ENCODE measurements around the gene DBNDD2. TPM values are rescaled to one million over a fixed set of nuclear protein-coding genes. Genes with fewer than 3 reads are reported as not detected.

Gene DBNDD2
- polyA plus RNA-seq, 1 donor, result 22.7 TPM

DNA sequence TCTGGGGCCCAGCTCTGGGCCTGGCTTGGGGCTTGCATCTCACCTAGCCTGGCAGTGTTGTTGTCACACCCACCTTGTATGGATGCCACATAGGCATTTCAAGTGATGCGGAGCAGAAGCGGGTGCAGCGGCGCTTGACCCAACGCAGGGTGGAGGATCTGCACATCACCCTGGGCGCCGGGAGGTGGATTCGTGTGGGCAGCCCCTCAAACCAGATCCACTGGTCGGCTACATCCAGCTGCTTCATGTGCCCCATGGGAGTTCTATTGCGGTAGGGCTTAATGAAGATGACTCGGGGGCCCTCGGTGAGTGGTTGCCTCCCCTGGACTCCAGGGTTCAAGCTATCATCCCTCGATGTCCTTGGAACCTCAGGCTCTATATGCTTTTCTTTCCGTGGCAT lies 33.1 kb upstream of the DBNDD2 start:
- no peak for DNase-seq

DNA sequence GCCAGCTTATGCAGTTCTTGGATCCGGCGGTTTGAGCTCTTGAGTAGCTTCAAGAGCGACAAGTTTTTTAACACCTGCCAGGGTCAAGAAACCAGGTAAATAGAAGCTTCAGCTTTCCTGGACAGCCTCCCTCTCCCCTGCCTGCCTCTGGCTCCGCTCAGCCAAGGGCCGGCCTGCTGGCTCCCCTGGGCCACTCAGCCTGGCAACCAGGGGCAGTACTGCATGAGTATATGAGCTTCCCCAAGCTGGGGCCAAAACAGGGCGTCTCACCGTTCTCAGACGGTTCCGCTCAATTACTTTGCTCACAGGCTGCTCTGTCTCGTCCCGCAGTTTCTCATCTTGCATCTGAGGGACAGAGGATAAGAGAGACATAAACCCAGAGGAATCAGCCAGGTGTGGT lies 30.8 kb upstream of the DBNDD2 start:
- peak; percentile 37 for DNase-seq

DNA sequence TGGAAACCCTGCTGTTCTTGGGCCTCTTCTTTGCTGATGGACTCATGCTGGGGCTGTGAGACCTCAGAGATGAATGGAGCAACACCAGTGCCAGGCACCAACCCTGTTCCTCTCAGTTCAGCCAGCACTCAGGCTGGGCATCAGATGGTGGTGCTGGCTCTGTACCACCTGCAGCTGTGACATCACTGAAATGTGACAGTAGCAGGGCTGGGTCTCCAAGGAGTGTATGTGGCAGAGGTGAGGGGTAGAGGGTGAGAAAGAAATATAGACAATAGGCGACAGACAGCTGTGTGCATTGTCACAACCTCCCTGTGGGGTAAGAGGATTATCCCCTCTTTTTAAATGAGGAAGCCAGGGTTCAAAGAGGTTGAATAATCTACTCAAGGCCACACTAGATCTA lies 29.9 kb upstream of the DBNDD2 start, which contains the start of gene TP53TG5:
TSS of gene TP53TG5 (minus strand) at position 135 of the 400 bp plus-strand sequence. CDS start at position 46, 89 bp downstream.
- DNase-seq, result no peak

DNA sequence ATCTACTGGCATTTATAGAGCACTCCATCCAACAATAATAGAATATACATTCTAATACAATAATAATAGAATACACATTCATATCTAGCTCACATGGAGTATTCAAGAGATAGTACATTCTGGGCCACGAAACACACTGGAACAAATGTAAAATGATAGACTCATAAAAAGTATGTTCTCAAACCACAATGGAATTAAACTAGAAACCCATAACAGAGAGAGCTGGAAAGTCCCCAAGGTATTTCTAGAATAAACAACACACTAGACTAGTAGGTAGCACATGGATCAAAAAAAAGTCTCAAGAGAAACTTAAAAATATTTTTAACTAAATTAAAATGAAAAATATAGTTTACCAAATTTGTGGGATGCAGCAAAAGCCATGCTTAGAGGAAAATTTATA lies 20.8 kb upstream of the DBNDD2 start:
- no peak for DNase-seq

DNA sequence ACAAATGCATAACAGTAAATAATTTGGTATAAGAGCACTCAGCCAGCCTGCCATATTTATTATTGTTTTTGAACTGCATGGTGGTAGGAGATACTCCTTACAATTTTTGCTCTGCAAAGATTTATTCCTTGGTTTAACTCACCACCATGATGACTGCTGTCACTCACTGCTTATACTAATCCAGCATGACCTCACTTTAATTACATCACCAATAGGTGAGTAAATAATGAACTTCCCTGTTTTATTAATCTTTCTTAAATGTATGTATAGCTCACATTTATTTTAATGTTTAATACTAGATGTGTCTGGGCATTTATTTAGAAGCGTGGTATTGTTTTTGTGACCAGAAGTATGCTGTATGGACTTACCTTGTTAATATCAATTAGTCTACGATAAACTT lies 17.2 kb upstream of the DBNDD2 start:
- DNase-seq, result no peak

DNA sequence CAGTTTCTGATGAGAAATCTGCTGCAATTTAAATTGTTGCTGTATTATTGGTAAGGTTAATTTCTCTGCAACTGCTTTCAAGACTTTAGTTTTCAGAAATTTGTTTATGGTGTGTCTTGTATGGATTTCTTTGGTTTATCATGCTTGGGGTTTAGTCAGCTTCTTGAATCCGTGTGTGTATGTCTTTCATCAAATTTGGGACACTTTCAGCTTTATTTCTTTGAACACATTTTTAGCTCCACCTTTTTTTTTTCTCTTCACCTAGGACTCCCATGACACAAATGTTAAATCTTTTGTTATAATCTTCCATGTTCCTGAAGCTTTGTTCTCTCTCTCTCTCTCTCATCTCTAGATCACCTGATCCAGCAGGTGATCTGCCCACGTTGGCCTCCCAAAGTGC lies 16.5 kb upstream of the DBNDD2 start:
- DNase-seq, result no peak

DNA sequence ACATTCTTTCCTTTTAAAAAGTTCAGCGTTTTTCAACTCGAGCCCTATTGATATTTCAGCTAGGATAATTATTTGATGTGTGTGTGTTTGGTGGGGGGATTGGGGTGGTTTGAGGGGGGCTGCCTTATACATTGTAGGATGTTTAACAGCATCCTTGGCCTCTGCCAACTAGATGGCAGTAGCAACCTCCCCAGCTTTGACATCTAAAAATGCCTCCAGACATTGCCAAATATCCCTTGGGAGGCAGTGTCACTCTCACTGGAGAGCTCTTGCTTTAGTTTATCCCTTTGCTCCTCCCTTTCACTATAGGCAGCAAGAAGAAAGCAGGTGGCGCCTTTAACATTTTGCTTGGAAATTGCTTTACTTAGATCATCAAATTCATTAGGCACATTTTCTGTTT lies 15.4 kb upstream of the DBNDD2 start:
- no peak for DNase-seq

DNA sequence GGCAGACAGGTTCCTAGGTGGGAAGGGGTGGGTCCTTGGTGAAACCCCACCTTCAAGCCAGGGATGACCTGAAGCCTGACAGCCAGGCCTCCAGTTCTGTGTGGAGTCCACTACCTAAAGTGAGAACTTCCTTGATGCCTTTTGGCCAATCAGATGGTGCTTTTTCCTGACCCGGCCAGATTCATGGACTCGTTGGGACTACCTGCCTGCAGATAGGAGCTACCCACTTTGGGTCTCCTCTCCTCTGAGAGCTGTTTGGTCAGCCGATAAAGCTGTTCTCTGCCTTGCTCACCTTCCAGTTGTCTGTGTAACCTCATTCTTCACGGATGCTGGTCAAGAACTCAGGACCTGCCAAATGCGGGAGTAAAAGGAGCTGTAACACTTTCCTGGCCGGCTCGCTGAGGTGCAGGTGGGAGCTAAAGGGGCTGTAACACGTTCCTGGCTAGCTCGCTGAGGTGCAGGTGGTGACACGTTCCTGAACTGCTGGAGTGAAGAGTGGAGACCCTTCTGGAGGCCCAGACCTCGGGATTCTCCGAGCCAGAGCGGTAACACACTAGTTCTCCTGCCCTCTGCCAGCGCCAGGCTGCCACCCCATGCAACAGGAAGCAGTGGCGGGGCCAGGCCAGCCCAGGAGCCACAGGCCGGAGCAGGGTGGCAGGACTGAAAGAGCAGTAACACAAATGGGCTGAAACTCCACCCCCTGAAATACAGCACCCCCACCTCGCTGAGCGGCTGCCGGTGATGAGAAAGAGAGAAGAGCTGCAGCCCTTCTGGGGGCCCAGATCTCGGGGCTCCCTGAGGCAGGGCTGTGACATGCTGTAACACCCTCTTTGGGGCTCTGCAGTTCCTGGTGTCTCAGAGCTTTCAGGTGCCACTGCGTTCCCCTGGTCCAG lies 13.6 kb upstream of the DBNDD2 start:
- DNase-seq, result no peak

DNA sequence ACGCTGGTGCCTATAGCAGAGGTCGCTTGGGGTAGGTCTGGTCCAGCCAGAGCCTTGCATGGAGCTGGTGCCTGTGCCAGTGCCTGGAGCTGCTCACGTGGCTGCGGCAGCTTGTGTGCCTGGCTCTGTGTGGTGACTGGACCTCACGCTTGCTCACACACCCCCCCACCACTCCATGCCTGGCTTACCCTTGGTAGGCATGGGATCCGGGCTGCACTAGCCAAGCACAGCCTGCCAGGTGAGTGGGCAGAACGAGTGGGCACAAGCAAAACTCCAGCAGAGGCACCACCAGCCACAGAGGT lies 13.0 kb upstream of the DBNDD2 start:
- DNase-seq, result no peak

DNA sequence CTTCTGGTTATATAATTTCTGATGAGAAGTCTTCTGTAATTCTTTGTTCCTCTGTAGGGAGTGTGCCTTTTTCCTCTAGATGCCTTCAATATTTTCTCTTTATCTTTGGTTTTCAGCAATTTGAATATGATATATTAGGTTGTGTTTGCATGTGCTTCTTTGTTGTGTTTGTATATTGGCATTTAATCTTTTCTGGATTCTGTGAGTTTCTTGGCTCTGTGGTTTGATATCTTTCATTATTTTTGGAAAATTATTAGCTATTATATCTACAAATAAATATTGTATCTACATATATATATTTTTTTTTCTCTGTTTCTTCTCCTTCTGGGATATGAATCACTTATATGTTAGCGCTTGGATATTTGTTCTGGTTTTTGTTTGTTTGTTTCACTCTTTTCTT lies 9.1 kb upstream of the DBNDD2 start:
- DNase-seq, result no peak

DNA sequence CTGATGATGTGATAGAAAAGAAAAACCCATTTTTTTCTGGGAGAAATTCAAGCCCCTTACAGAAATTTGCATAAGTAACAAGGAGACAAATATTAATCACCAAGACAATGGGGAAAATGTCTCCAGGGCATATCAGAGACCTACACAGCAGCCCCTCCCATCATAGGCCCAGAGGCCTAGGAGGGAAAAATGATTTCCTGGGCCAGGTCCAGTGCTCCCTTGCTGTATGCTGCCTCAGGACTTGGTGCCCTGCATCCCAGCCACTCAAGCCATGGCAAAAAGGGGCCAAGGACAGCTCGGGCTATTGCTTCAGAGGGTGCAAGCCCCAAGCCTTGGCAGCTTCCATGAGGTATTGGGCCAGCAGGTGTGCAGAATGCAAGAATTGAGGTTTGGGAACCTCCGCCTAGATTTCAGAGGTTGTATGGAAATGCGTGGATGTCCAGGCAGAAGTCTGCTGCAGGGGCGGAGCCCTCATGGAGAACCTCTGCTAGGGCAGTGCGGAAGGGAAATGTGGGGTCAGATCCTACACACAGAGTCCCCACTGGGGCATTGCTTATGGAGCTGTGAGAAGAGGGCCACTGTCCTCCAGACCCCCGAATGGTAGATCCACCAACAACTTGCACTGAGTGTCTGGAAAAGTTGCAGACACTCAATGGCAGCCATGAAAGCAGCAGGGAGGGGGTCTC lies 7.6 kb upstream of the DBNDD2 start:
- DNase-seq, result no peak

DNA sequence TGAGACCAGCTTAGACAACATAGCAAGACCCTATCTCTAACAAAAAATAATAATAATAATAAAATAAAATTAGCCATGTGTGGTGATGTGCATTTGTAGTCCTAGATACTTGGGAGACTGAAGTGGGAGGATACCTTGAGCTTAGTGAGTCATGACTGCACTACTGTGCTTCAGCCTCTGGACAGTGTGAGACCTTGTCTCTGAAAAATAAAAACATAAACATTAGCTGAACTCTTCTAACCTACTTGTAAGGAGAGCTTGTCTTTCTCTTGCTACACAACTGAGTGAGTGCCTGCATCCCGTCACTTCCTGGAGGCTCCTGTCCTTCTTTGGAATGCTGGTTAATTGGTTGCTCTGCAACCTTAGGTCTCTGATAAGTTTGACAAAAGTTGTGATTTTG lies 5.1 kb upstream of the DBNDD2 start:
- DNase-seq, result no peak

DNA sequence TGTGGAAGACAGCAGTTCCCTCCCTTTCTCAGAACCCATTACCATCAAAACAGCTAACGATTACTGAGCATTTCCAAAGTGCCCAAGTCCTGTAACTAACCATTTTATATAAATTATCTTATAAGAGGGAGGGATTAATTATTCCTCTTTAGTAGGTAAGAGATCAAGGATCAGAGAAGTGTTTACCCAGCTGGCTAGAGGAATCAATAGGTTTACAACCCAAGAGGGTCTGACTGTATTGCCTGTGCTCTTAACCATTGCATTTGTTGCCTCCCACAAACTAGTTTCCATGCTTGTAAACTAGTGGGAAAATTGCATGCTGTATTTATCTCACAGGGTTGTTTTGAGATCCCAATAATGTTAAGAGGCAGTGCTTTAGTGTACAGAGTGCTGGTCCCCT lies 3.7 kb upstream of the DBNDD2 start:
- no peak for DNase-seq

DNA sequence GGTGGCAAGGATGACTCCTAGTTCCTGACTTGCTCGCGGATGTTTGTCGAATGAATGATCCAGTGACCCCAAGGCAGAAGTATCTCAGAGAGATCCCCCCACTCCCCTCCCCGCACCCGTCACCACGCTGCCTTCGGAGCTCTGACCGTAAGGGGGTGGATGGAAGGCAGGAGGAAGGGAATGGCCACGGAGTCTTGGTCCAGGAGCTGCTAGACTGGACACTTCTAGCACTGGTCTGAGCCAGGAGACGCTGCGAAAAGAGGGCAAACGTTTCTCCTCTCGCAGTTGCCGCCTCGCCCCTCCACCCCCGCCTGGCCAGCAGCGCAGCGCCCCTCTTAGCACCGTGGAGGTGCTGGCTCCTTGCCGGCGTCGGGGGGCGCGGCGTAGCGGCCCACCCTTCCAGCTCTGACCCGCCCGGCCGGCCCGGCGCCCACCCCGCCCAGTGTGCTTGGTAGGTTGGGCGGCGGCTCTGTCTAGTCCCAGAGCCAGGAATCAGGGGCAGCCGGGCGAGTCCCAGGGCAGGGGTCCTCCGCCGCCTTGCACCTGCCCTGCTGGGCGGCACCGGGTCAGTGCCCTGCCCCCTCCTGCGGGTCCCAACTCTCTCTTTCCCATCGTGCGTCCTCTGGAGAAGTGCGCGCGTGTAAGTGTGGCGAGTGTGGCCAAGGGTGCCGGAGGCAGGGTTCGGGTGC lies 2.4 kb upstream of the DBNDD2 start:
- peak; percentile 10 for DNase-seq

DNA sequence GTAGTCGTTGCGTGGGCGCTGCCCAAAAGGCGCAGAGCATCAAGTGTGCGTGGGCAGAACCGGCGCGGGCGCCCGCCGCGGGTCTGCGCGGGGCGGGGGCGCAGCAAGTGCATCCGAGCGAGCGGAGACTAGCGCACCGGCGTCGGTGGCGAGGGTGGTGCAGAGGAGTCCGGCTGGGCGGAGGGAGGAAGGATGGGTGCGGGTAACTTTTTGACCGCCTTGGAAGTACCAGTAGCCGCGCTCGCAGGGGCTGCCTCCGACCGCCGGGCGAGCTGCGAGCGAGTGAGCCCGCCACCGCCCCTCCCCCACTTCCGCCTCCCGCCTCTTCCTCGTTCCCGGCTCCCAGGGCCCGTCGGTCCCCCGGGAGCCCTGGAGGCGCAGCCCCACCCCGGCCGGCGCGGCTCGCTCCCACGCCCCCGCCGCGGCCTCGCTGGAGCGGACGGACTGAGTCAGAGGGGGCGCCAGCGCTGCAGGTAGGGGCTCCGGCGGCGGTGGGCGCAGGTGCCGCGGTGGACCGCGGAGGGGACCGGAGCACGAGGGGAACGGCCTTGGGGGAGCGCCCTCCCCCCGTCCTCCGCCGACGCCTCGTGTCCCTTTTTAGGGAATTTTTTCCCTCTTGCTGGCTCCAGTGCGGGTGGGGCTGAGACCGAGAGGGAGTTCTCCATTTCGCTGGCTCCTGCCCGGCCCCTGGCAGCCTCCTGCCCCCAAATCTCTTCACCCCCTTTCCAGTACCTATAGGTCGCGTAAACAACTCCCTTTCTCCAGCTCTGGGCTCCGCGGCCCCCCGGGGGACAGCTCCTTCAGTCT lies 1.6 kb upstream of the DBNDD2 start:
- peak; percentile 20 for DNase-seq

DNA sequence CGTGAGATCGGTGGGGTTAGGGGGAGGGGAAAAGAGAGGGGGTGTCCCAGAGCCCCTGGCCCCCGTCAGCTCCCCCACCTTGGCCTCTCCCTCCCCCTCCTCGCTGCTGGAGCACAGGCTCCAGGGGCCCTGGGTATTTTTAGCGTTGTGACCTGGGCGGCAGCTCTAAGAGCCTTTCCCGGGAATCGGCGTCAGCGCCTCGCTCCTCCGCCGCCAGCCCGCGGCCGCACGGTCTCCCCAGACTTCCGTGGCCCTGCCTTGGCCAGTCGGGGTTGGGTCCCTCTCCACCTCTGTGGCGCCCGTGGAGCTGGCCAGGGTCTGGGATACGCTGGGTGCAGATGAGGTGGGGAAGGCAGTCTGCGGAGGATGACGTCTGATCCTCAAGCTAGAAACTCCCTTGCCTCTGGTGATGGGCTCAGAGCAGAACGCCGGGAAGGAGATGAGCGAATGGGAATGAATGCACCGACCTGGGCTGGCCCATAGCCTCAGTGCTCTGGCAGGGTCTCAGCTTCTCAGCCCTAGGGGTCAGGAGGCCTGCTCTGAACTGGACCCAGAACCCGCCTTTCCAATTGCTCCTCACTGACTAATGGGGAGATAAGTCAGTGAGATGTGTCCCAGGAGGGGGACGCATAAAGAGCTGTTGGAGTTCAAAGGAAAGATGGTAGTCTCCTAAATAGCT lies 883 bp upstream of the DBNDD2 start:
- DNase-seq, result peak; percentile 28

DNA sequence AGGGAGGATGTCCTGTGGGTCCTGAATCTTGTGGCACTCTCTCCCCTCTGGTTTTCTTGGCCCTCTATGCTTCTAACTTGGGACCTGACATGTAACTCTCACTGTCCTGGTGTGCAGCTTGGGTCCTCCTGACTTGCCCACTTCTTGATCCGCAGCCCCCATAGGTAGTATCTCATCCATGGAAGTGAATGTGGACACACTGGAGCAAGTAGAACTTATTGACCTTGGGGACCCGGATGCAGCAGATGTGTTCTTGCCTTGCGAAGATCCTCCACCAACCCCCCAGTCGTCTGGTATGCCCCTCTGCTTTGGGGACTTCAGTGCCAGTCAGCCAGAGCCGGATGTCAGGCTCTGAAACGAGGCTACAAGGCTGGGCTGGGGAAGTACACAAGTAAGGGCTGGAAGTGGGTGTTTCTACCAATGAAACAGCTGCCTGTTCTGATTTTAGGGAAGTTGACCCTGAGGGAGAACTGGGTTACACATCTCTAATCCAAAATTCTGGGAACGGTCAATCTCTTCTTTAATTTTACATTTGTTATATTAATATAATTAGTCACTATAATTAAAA lies 641 bp downstream of the DBNDD2 start:
- no peak for DNase-seq

DNA sequence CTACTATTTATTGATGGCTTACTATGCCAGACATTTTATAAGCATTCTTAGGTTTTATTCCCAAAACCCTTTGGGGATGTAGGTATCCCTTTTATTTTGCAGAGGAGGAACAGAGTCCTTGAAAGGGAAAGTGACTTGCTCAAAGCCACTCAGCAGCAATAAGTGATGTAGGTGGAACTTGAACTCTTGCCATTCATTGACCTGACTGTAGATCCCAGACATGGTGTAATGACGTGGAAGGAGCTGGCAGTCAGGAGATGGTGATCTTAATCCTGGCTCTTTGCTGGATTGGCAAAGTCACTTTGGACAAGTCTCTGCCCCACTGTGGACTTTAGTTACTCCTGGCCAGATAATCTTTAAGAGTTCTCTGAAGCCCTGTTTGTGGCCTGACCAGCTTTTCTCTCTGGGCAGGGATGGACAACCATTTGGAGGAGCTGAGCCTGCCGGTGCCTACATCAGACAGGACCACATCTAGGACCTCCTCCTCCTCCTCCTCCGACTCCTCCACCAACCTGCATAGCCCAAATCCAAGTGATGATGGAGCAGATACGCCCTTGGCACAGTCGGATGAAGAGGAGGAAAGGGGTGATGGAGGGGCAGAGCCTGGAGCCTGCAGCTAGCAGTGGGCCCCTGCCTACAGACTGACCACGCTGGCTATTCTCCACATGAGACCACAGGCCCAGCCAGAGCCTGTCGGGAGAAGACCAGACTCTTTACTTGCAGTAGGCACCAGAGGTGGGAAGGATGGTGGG lies 1.6 kb downstream of the DBNDD2 start:
- no peak for DNase-seq

DNA sequence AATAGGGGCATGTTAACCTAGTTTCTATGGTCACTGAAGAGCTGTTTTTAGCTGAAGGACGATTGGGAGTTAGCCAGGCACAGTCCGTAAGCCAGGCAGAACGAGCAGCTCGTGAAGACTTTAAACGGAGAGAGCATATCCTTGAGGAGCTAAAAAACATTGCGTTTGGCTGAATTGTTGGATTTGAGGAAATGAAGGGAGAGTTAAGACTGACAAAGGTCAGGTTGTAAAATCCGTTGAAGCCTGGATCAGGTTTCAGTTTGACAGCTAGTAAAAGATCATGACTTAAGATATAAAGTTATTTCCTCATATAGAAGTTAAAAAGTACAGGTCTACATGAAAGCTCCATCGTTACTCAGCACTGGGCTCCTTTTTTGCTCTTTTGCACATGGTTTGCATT lies 2.8 kb downstream of the DBNDD2 start:
- DNase-seq, result no peak

DNA sequence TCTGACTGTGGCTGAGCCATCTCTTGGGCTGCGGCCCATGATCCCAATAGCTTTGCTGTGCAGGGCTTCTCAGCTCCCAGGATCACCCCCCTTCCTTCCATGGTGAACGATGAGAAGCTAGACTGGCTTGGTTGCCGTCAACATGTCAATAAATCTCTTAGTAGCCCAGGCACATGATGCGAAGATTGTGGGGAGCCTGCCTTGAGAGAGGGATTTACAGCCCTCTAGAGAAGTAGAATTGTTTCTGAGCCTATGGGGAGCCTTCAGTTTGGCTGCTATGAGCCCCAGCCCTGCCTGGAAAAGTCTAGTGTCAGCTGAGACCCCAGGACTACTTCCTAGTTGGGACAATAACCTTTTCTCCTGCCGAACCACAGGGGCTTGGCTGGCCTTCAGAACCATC lies 4.6 kb downstream of the DBNDD2 start:
- no peak for DNase-seq

DNA sequence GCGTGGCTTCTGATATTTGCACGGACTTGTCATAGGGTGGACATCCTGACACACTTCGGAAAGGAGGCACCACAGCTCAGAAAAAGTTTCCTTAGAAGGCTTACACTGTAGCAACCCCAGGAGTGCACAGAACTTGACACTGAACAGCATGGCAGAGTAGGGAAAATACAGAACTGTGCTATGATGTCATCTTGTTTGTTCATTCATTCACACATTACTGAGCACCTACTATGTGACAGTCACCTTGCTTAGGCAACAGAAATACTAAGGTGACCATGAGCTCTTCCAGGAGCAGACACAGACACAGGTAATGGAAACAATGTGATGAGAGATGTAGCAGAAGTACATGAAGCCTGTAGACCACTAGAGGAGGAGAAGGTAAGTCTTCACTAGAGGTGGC lies 5.4 kb downstream of the DBNDD2 start:
- no peak for DNase-seq
